GM18870 (cell line): Measurements from ENCODE around the gene PFDN2.

Source experiments
- ATAC-seq: cut with Tn5 transposase; IDR thresholded peaks from one replicate; pipeline ENCODE4 v1.9.1; 2021; ENCODE audit warnings: moderate library complexity; ENCODE audit not compliant: unreplicated experiment

The PFDN2 gene

GRCh38 chr1:161106431-161106830 lies 11.4 kb downstream of the PFDN2 start:
- no peak for ATAC-seq

DNA sequence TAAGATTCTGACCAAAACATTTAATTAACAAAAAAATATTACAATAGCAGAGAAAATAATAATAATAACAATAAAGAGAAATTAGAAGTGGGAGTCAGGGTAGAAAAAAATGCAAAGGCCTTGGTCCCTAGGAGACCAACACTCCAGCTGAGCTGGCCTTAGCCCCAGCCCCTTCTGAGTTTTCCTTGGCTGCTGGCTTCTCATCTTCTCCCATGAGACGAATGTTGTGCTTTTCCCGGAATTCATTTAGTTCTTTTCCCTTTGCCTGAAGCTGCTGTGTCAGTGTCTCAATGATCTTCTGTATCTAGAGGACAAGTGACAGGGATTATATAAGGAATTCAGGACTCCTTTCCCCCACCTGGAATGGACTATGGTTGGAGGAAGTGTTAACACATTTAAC lies 17.3 kb downstream of the PFDN2 start:
- ATAC-seq = no peak

- ATAC-seq = no peak
Measured at GRCh38 chr1:161099090-161099802, 18.6 kb downstream of the PFDN2 start.

DNA sequence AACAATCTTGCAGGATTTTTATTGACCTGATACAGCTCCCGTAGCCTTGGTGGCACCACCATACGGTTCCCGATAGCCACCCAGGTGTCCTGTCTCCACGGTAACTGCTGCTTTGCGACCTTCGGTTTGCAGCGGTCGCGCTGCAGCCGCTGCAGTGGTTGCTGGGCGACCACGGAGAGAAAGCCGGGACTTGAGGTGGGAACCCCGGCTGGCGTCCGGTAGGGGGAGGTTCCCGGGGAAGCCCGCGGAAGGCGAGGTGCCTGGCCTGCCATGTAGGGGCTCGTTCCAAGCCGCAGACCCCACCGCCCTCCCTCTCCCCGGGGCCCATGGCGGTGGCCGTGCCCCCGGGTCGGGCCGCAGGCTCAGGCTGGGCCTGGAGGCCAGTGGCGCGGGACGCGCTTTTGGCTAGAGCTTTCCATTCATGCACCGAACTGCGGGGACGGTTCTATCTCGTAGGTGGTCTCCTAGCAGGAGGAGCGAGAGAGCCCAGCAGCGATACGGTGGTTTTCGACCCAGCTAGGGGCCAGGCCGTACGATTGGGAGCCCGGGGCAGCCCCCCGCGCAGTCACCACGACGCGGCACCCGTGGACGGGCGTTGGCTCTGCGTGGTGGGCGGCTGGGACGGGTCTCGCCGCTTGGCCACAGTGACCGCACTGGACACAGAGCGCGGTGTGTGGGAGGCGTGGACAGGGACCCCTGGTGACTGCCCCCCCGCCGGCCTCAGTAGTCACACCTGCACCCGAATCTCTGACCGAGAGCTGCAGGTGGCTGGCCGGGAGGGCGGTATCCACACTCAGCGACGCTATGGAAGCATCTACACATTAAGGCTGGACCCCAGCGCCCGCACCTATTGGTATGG lies 19.4 kb downstream of the PFDN2 start, which contains the start of gene KLHDC9:
KLHDC9 (plus strand) TSS at position 152 of the 859 bp plus-strand sequence; CDS start at position 327, 175 bp downstream.
- ATAC-seq = peak; percentile 47

GRCh38 chr1:161096530-161096929 lies 21.3 kb downstream of the PFDN2 start:
- peak; percentile 9 for ATAC-seq

DNA sequence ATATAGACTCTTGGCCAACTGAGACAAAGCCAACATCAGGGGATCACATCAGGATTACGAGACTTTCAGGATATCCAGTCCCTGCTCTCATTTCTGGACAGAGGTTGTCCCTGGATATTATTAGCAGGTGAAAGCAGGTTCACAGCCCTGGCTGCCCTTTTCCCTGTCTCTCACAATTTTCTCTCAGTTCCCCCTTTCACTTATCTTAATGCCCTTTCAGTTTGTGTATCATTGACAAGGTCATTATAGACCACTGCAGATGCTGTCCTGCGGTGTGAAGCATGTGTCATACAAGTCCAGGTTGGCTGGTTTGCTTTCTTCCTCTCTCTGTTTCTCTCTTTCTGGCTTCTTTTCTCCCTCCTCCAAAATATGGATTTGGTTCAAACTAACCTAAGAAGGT lies 21.8 kb downstream of the PFDN2 start:
- ATAC-seq = peak; percentile 40

DNA sequence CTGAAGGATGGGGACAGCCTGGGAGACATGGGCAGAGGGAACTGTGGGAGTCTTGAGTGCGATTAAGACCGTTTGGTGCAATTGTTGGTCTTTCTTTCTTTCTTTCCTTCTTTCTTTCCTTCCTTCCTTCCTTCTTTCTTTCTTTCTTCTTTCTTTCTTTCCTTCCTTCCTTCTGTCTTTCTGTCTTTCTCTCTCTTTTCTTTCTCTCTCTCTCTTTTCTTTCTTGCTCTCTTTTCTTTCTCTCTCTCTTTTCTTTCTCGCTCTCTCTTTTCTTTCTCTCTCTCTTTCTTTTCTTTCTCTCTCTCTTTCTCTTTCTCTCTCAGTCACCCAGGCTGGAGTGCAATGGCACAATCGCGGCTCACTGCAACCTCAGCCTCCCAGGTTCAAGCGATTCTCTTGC lies 22.6 kb downstream of the PFDN2 start:
- no peak for ATAC-seq

DNA sequence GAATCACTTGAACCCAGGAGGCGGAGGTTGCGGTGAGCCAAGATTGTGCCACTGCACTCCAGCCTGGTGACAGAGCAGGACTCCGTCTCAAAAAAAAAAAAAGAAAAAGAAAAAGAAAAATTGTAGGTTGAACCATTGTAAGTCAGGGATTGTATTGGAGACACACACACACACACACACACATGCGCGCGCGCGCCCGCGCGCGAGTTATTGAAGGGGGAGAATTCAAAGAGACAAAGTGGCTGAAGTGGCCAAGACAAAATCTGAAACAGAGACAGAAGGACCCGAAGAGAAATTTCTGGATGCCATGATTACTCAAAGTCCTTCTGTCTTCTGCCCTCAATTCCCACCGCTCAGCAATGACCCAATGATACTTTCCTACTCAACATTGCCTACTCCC lies 23.4 kb downstream of the PFDN2 start:
- ATAC-seq = no peak

DNA sequence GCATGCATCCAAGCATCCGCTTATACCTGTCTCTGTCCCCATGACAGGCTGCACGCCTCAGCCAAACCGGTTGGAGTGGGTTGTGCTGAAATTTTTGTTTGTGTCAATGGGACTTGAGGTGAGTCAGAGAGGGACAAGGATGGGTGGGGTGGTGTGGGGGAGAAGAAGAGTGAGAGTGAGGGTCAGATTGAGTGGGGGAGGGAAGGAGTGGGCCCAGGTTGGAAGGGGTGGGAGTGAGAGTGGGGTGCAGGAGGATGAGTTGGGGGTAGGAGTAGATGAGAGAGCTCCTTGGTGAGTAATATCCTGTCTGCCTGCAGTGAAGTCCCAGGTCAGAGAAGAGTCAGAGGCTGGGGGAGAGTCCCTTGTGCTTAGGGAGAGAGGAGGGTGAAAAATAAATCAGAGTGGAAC lies 25.2 kb downstream of the PFDN2 start:
- no peak for ATAC-seq

DNA sequence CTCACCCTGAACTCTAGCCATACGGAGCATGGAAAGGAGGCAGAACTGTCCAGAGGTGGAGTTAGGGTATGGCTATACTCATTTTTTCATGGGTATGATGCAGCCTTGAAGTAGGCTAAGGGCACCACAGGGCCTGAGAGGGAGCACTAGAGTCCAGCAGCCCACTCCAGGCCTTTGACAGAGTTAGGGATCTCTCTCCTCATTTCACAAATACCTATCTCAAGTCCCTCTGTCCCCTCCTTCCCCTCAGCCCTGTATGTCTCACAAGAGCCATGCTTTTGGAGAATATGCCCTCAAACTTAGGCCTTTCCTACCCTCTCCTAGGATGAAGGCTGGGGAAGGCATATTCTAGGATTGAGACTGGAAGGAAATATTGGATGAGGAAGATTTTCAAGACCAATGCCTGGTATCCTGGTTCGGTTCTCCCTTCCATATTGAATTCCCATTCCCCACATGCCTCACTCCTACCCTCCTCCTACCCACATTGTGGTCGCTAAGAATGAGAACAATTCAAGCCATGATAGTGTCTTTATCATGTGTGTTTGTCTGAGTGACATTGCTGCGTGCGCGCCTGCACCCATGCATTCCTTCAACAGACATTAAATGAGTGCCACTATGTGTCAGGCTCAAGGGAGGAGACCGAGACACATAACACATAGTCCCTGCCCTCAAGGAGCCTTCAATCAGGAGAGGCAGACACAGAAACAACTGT lies 25.9 kb downstream of the PFDN2 start:
- no peak for ATAC-seq

- ATAC-seq = no peak
Measured at GRCh38 chr1:161091093-161091492, 26.7 kb downstream of the PFDN2 start.

GRCh38 chr1:161090617-161091016 lies 27.2 kb downstream of the PFDN2 start:
- no peak for ATAC-seq

DNA sequence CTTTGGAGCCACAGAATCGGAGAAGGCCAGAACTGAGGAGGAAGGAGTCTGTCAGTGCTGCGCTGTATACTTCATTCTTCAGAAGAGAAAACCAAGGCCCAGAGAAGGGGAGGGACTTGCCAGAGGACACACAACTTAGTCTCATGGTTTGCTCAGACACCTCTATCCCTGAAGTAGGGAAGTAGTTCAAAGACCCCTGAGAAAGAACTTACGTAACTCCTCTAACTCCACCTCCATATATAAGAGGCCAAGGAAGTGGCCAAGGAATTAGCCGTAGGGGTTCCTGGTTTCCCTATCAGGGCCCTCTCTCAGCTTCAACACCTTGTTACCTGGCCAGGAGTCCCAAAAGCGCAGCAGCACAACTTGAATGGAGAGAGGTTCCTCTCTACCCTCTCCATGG lies 27.9 kb downstream of the PFDN2 start:
- ATAC-seq = no peak

GRCh38 chr1:161089251-161089924 lies 28.4 kb downstream of the PFDN2 start, which contains the start of gene NECTIN4:
TSS of gene NECTIN4 (minus strand) at chr1:161089558. CDS start at chr1:161089296, 262 bp downstream.
- no peak for ATAC-seq

DNA sequence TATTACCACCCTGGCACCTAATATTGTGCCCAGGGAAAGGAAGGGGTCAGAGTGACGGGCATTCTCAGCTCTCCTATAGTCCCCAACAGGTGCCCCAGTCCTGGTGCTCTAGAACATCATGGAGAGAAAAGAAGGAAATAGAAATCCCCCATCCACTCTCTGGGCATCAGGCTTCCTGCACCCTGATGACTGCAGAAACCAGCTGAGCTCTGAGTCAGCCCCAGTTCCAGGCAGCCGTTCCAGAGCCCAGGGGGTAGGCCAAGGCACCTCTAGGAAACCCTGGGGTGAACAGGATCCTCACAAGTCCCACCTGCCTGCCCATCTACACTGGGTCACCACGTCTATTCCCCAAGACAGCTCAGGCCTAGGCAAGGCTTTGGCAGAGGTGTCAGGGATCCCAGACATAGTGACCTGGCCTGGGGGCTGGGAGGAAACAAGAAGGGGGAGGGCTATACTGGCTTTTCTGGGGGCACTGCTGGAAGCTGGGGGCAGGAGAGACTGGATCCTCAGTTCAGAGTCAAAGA lies 29.2 kb downstream of the PFDN2 start:
- no peak for ATAC-seq

DNA sequence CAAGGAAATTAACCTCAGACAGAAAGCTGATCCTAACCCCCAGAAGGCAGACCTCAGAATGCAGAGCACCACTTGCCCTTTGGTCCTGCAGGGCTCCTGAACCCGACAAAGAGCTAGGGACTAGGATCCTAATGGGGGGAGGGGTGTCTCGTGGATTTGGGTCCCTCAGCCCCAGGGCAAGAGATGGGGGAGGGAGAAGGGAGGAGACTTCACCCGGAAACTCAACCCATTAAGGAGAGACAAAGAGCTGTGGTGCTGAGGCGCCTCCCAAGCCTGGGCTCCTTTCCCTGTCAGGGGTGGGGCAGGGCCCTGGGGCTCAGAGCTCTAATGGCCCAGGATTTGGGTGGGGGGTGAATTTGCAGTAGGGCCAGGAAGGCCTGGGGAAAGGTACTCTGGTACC lies 31.4 kb downstream of the PFDN2 start:
- ATAC-seq = no peak

- no peak for ATAC-seq
Measured at GRCh38 chr1:161085165-161085564, 32.7 kb downstream of the PFDN2 start.

- no peak for ATAC-seq
Measured at GRCh38 chr1:161084597-161084988, 33.2 kb downstream of the PFDN2 start.

DNA sequence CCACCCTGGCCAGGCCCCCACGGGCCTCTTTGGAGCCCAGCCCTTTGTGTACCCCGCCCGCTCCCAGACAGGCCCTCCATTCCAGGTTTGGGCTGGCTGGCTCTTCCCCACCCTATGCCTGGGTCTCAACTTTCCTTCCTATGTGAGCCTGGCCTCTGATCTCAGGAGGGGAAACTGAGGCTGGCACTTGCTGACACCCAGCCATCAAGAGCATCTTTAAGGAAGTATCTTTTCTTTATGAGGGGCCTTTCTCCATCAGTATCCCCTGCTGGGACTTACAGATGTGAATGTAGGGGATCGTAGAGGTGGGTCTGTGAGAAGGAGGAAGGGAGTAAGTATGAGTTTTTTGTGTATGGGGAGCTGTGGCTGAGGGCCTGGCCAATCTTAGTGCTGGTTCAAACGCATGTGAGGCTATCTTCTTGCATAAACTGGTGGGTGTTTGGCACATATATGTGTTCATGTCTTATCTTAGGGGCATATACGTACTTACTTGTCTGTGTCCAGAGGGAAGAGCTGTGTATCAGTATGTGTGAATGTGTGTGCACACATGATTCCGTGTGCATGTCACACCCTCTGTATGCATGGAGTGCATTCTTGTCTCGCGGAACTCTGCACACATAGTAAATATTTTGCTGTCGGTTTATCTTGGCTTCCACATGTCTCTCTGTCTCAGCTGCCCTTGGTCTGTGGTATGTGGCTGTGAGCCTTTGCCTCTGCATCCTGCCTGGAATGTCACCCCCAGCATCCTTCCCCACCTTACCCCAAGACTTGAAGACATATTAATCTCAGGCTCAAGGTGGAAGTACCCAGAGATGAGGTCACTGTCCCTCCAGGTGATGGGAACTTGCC lies 33.9 kb downstream of the PFDN2 start:
- no peak for ATAC-seq
